ENCODE data around the gene LTBR.

LTBR gene

GRCh38 chr12:6437586-6437985, 53.6 kb downstream of the LTBR start:
- Histone ChIP-seq H3K4me1 (ENCODE audit: control insufficient read depth in 1 of 2, insufficient read depth in 1 of 2, low read depth in 1 of 2, low read length in 1 of 2) (no peaks in the 10 kb centered on the region), H3K36me3 (no peaks in the 10 kb centered on the region), H3K9me3 (no peaks in the 10 kb centered on the region), H3K27ac (no peak overlapping the region), H3K4me3 (ENCODE audit: low read depth in 1 of 2, low read length in 1 of 2) (no peak overlapping the region), H3K27me3 (no peaks in the 10 kb centered on the region)
- TF ChIP-seq CTCF (IDR thresholded peaks at IDR 0.05), result no peak

DNA sequence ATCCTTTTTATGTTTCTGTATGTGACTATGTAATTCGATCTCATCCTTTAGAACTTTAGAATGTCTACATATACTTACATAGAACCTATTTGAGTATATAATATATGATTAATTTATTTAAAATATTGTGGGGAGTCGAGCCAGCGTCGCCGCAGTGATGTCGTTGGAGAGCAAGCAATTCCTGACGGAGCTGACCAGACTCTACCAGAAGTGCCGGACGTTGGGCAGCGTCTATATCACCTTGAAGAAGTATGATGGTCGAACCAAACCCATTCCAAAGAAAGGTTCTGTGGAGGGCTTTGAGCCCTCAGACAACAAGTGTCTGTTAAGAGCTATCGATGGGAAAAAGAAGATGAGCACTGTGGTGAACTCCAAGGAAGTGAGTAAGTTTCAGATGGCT, 54.4 kb downstream of the LTBR start:
- TF ChIP-seq CTCF (IDR thresholded peaks at IDR 0.05), result no peak
- Histone ChIP-seq H3K27ac (no peak overlapping the region), H3K27me3 (no peaks in the 10 kb centered on the region), H3K4me1 (ENCODE audit: control insufficient read depth in 1 of 2, insufficient read depth in 1 of 2, low read depth in 1 of 2, low read length in 1 of 2) (no peaks in the 10 kb centered on the region), H3K4me3 (ENCODE audit: low read depth in 1 of 2, low read length in 1 of 2) (no peak overlapping the region), H3K9me3 (no peaks in the 10 kb centered on the region), H3K36me3 (no peaks in the 10 kb centered on the region)

GRCh38 chr12:6440391-6440790, 56.4 kb downstream of the LTBR start:
- H3K27ac ChIP-seq, result no peak overlapping the region
- TF ChIP-seq CTCF (IDR thresholded peaks at IDR 0.05), result no peak
- no peaks in the 10 kb centered on the region for H3K9me3 ChIP-seq
- no peaks in the 10 kb centered on the region for H3K36me3 ChIP-seq
- no peak overlapping the region for H3K4me3 ChIP-seq (ENCODE audit: low read depth in 1 of 2, low read length in 1 of 2)
- H3K4me1 ChIP-seq (ENCODE audit: control insufficient read depth in 1 of 2, insufficient read depth in 1 of 2, low read depth in 1 of 2, low read length in 1 of 2), result no peaks in the 10 kb centered on the region
- no peaks in the 10 kb centered on the region for H3K27me3 ChIP-seq
